Endothelial cell of umbilical vein (primary cell): ENCODE measurements around the gene LPP. TPM values are rescaled to one million over a fixed set of nuclear protein-coding genes. Genes with fewer than 3 reads are reported as not detected.
"Not testable (repeated sequence)": the region's sequence is repeated elsewhere in the genome, so short reads cannot be mapped to it uniquely, and the experiment has no call there.

Source experiments
- BruUV-seq: library from RNA; stranded (reverse); fragments of 400-500 nt; replicated peaks from 2 replicates; lab custom pipeline; 2021; lab: Mats Ljungman, UMichigan
- CTCF ChIA-PET: fragments of 300-600, 350-600 bp; sonication (Branson Sonifier 250); formaldehyde crosslinking; loops from one replicate; lab custom pipeline; 2021; ENCODE audit warnings: antibody characterized with exemption, inconsistent platforms; lab: Charles Lee
- POLR2A ChIA-PET: fragments of 300-600, 350-600 bp; sonication (Branson Sonifier 250); formaldehyde crosslinking; loops from one replicate; lab custom pipeline; 2021; ENCODE audit warnings: antibody characterized with exemption, inconsistent platforms; lab: Charles Lee
- DNase-seq: peaks from one replicate; pipeline ENCODE4 v3.0.0-alpha.2; 2011; ENCODE audit warnings: low read depth, low spot score
- FAIRE-seq: peaks from 2 replicates; lab custom pipeline; 2011; peaks lifted over from hg19 to GRCh38; lab: Jason Lieb, UNC
- H2AFZ ChIP-seq: 2 replicates; pipeline ENCODE4 v1.6.0; 2012; ENCODE audit warnings: low read depth, low read length, control low read depth, inconsistent platforms
- H3K27ac ChIP-seq: 2 replicates; pipeline ENCODE4 v1.5.1; 2011; ENCODE audit warnings: low read depth, mild to moderate bottlenecking, control low read depth, low read length, moderate library complexity; ENCODE audit not compliant: insufficient read depth
- H3K27me3 ChIP-seq, 2 experiments: 2 replicates each; pipeline versions ENCODE4 v1.6.0 to v1.6.1; 2011; ENCODE audit warnings: low read length in 2 of 2, mixed read lengths in 1 of 2; ENCODE audit not compliant: control insufficient read depth in 2 of 2, insufficient read depth in 2 of 2
- H3K36me3 ChIP-seq, 2 experiments: 2 replicates in 1 of 2; 3 replicates in 1 of 2; pipeline ENCODE4 v1.5.1; 2011; ENCODE audit warnings: low read length in 2 of 2, mild to moderate bottlenecking in 1 of 2, moderate library complexity in 1 of 2; ENCODE audit not compliant: control insufficient read depth in 2 of 2, insufficient read depth in 2 of 2; ENCODE audit errors: extremely low read depth in 1 of 2
- H3K4me1 ChIP-seq: 3 replicates; pipeline ENCODE4 v1.5.1; 2011; ENCODE audit warnings: mild to moderate bottlenecking, low read length; ENCODE audit not compliant: control insufficient read depth, insufficient read depth; ENCODE audit errors: extremely low read depth
- H3K4me2 ChIP-seq: 2 replicates; pipeline ENCODE4 v1.6.1; 2011; ENCODE audit warnings: low read length, control low read depth, mixed read lengths; ENCODE audit not compliant: insufficient read depth
- H3K4me3 ChIP-seq, 3 experiments: fragments of 200-600 bp in 1 of 3; sonication (generic), shearing (Covaris generic) in 1 of 3; replicated peaks in 1 of 3; 2 replicates each; pipeline ENCODE4 v1.5.1; 2011 to 2016; ENCODE audit warnings: control low read depth in 3 of 3, low read length in 3 of 3, mild to moderate bottlenecking in 2 of 3, inconsistent platforms in 1 of 3, low read depth in 1 of 3, moderate library complexity in 1 of 3; ENCODE audit not compliant: insufficient read depth in 1 of 3
- H3K79me2 ChIP-seq: 2 replicates; pipeline ENCODE4 v1.6.0; 2012; ENCODE audit warnings: low read length, inconsistent platforms; ENCODE audit not compliant: control insufficient read depth, insufficient read depth
- H3K9ac ChIP-seq: replicated peaks from 2 replicates; pipeline ENCODE3; 2011; ENCODE audit warnings: low read length, control low read depth; ENCODE audit not compliant: insufficient read depth; ENCODE audit errors: extremely low read depth
- H3K9me1 ChIP-seq: replicated peaks from 3 replicates; pipeline ENCODE4 v1.6.0; 2011; ENCODE audit warnings: mild to moderate bottlenecking, low read length; ENCODE audit not compliant: control insufficient read depth, insufficient read depth; ENCODE audit errors: extremely low read depth
- H3K9me3 ChIP-seq: replicated peaks from 2 replicates; pipeline ENCODE4 v1.5.1; 2012; ENCODE audit warnings: low read length, inconsistent platforms; ENCODE audit not compliant: control insufficient read depth, insufficient read depth
- H4K20me1 ChIP-seq: replicated peaks from 2 replicates; pipeline ENCODE3; 2011; ENCODE audit warnings: mild to moderate bottlenecking, low read length; ENCODE audit not compliant: control insufficient read depth, insufficient read depth; ENCODE audit errors: extremely low read depth
- EZH2 ChIP-seq: IDR thresholded peaks from 2 replicates; pipeline ENCODE4 v1.6.1; 2012; ENCODE audit warnings: borderline replicate concordance, low read depth, mild to moderate bottlenecking, moderate library complexity, low read length, inconsistent platforms; ENCODE audit not compliant: severe bottlenecking
- FOS ChIP-seq: IDR thresholded peaks from 2 replicates; pipeline ENCODE4 v1.6.1; 2011; ENCODE audit warnings: mild to moderate bottlenecking, low read length, moderate library complexity, borderline replicate concordance; ENCODE audit not compliant: insufficient read depth
- GATA2 ChIP-seq: IDR thresholded peaks from 2 replicates; pipeline ENCODE4 v1.7.0; 2011; ENCODE audit warnings: low read depth, mild to moderate bottlenecking, moderate library complexity, mixed read lengths, low read length; ENCODE audit not compliant: insufficient read length, insufficient read depth
- JUN ChIP-seq: IDR thresholded peaks from 2 replicates; pipeline ENCODE4 v1.6.1; 2011; ENCODE audit warnings: borderline replicate concordance, low read depth; ENCODE audit not compliant: insufficient read length, insufficient read depth
- MYC ChIP-seq: IDR thresholded peaks from one replicate; pipeline ENCODE4 v1.6.1; 2011; ENCODE audit warnings: mild to moderate bottlenecking, low read depth, low read length
- POLR2A ChIP-seq: IDR thresholded peaks from 2 replicates; pipeline ENCODE4 v1.6.1; 2012; ENCODE audit warnings: low read depth, mild to moderate bottlenecking, control low read depth, low read length
- POLR2AphosphoS5 ChIP-seq: IDR thresholded peaks from 2 replicates; pipeline ENCODE4 v1.6.1; 2012; ENCODE audit warnings: low read depth, mild to moderate bottlenecking, control low read depth, low read length, moderate library complexity; ENCODE audit not compliant: insufficient read depth
- dilution Hi-C: fragments of 300-500 bp; cut with MboI; formaldehyde crosslinking; loops from one replicate; pipeline ENCODE4 v1.15.0; 2019; ENCODE audit warnings: low sequenced_read_pairs; ENCODE audit not compliant: extremely low pct_ligation_motif_present
- intact Hi-C: fragments of 100-400 bp; cut with micrococcal nuclease; formaldehyde crosslinking; loops from one replicate; pipeline ENCODE4 v1.10.0; 2022
- polyA plus RNA-seq, 4 experiments: library from polyadenylated mRNA; depleted of rRNA in 3 of 4; stranded (reverse) in 3 of 4; unstranded in 1 of 4; fragments of >200 nt; gene quantifications; 2 replicates each; pipeline versions ENCODE4 v1.2.1 to v1.2.3, GENCODE V29; 2011 to 2012; ENCODE audit warnings: missing spikeins in 1 of 4
- total RNA-seq: library from RNA; stranded (reverse); gene quantifications from 2 replicates; pipeline ENCODE4 v1.2.3, GENCODE V29; 2021
- TF ChIP-seq, protein P1 (sequence below), 2 donors: IDR thresholded peaks; 1 replicate in 1 of 2; 2 replicates in 1 of 2; pipeline ENCODE4 v1.5.1; 2011; ENCODE audit warnings: low read length in 2 of 2, mild to moderate bottlenecking in 2 of 2, moderate library complexity in 2 of 2, control low read depth in 1 of 2, inconsistent platforms in 1 of 2, low read depth in 1 of 2; ENCODE audit not compliant: insufficient read depth in 1 of 2; ENCODE audit errors: extremely low read depth in 1 of 2
- TF ChIP-seq, protein P2 (sequence below): IDR thresholded peaks from 2 replicates; pipeline ENCODE4 v1.6.1; 2011; ENCODE audit not compliant: insufficient read depth, insufficient read length

LPP gene
- total and polyA plus RNA-seq, 2 donors (not counting 3 experiments of a cell fraction or from before 2014, with no cell fraction given) = 16.9 to 153 TPM

DNA sequence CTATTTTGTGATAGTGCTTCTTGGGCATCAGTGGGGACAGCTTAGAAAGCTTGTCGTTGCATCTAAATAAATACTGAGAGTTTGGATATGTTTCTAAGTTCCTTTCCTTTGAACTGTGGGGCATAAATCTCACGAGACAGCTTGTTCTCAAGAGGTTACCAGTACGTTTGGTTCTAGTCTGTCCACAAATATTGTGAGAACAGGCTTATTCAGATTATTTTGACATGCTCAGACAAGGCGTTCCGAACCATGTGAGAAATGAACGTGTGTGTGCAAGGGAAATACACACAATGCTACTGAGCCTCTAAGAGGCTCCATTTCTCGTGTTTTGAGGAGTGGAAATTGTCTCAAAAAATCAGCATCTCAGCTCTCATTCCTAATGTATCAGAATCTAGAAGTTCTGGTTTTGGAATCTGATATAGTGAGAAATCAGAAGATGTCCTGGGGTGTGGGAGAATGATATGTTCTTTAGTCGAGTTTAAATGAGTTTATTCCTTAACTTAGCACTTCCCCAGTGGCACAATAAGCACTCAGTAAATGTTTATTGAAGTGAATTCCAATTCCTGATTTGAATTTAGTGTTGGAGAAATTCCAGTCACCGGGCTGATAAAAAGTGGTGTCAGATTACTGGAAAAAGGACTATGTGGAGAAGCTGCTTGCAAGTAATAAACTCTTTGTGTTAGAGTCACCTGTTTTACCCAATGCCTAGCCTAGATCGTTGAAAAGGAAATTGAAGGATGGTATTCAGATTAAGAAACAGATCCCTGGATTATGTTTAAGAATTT is 481.5 kb downstream of the LPP start:
- no peaks in the 10 kb centered on the region for H4K20me1 ChIP-seq
- no TSS peak for BruUV-seq
- DNase-seq (no peak), FAIRE-seq (no peak)
- intact Hi-C loops (no loop called here), dilution Hi-C loops (no loop called here)
- ChIA-PET CTCF (no interaction called here), POLR2A (no interaction called here)
- no peak overlapping the region for H2AFZ ChIP-seq
- H3K4me2 ChIP-seq = no peak overlapping the region
- H3K27ac ChIP-seq = no peak overlapping the region
- H3K27me3 ChIP-seq = no peaks in the 10 kb centered on the region
- no peak overlapping the region for H3K4me3 ChIP-seq
- H3K9me3 ChIP-seq = no peaks in the 10 kb centered on the region
- TF ChIP-seq JUN = no peak
- TF ChIP-seq, protein P1, sequence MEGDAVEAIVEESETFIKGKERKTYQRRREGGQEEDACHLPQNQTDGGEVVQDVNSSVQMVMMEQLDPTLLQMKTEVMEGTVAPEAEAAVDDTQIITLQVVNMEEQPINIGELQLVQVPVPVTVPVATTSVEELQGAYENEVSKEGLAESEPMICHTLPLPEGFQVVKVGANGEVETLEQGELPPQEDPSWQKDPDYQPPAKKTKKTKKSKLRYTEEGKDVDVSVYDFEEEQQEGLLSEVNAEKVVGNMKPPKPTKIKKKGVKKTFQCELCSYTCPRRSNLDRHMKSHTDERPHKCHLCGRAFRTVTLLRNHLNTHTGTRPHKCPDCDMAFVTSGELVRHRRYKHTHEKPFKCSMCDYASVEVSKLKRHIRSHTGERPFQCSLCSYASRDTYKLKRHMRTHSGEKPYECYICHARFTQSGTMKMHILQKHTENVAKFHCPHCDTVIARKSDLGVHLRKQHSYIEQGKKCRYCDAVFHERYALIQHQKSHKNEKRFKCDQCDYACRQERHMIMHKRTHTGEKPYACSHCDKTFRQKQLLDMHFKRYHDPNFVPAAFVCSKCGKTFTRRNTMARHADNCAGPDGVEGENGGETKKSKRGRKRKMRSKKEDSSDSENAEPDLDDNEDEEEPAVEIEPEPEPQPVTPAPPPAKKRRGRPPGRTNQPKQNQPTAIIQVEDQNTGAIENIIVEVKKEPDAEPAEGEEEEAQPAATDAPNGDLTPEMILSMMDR (IDR thresholded peaks at IDR 0.05; ENCODE audit: extremely low read depth in 1 of 2, insufficient read depth in 1 of 2, low read depth in 1 of 2, low read length in 2 of 2) = no peak
- no peak for TF ChIP-seq GATA2
- TF ChIP-seq MYC = no peak
- TF ChIP-seq, protein P2, sequence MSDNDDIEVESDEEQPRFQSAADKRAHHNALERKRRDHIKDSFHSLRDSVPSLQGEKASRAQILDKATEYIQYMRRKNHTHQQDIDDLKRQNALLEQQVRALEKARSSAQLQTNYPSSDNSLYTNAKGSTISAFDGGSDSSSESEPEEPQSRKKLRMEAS = no peak
- TF ChIP-seq POLR2AphosphoS5 = no peak
- TF ChIP-seq POLR2A = no peak
- TF ChIP-seq EZH2 = no peak
- no peak for TF ChIP-seq FOS
- no peaks in the 10 kb centered on the region for H3K4me1 ChIP-seq
- H3K79me2 ChIP-seq = no peaks in the 10 kb centered on the region
- H3K36me3 ChIP-seq = no peaks in the 10 kb centered on the region
- H3K9ac ChIP-seq = no peak overlapping the region
- no peaks in the 10 kb centered on the region for H3K9me1 ChIP-seq

DNA sequence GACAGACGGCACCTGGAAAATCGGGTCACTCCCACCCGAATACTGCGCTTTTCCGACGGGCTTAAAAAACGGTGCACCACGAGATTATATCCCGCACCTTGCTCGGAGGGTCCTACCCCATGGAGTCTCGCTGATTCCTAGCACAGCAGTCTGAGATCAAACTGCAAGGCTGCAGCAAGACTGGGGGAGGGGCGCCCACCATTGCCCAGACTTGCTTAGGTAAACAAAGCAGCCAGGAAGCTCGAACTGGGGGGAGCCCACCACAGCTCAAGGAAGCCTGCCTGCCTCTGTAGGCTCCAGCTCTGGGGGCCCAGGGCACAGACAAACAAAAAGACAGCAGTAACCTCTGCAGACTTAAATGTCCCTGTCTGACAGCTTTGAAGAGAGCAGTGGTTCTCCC is 482.3 kb downstream of the LPP start:
- H3K4me1 ChIP-seq, H3K79me2 ChIP-seq, CTCF ChIA-PET, POLR2A ChIA-PET, H3K4me3 ChIP-seq, H3K36me3 ChIP-seq, H2AFZ ChIP-seq, H3K9me1 ChIP-seq, intact Hi-C loops, FAIRE-seq, H3K9ac ChIP-seq, BruUV-seq, dilution Hi-C loops, H3K27ac ChIP-seq, H3K27me3 ChIP-seq, H3K9me3 ChIP-seq, DNase-seq, H3K4me2 ChIP-seq, H4K20me1 ChIP-seq: not testable (repeated sequence)
